Renal pelvis (tissue), 12 donors: ENCODE measurements around the gene GDAP1L1. TPM values are rescaled to one million over a fixed set of nuclear protein-coding genes. Genes with fewer than 3 reads are reported as not detected.

Experiments used
- DNase-seq: peaks from one replicate; pipeline ENCODE4 v3.0.0-alpha.2; 2013
- long read RNA-seq, 16 experiments: transcript quantifications; one replicate each; lab custom pipeline, GENCODE V29; 2026
- polyA plus RNA-seq, 3 donors: library from polyadenylated mRNA; unstranded; fragments of 120-200 nt; gene quantifications; one replicate each; pipeline ENCODE4 v1.2.1, GENCODE V29; 2013; ENCODE audit not compliant: insufficient read length in 3 of 3

Gene GDAP1L1
- under 1 TPM; 0.21 to 0.43 (median 0.23) TPM for polyA plus RNA-seq
- long read RNA-seq, donor 1, result 0 reads
- long read RNA-seq, donor 2, partial matches to known transcripts, result 0 of 1 reads
- long read RNA-seq, donor 2, other reads (novel, unspliced or antisense), result 0 of 1 reads
- long read RNA-seq, donor 3, result 0 reads
- long read RNA-seq, donor 4, result 0 reads
- long read RNA-seq, donor 5, result 0 reads
- long read RNA-seq, donor 6, result 0 reads
- long read RNA-seq, donor 7, result 0 reads
- long read RNA-seq, donor 8, result 0 reads
- long read RNA-seq, donor 9, partial matches to known transcripts, result 0 of 1 reads
- long read RNA-seq, donor 9, other reads (novel, unspliced or antisense), result 0 of 1 reads
- long read RNA-seq, donor 10, result 0 reads
- long read RNA-seq, donor 11, result 0 reads
- long read RNA-seq, donor 12, result 0 reads
- long read RNA-seq, donor 13, result 0 reads
- long read RNA-seq, donor 14, result 0 reads
- long read RNA-seq, donor 15, partial matches to known transcripts, result 0 of 1 reads
- long read RNA-seq, donor 15, other reads (novel, unspliced or antisense), result 0 of 1 reads
- long read RNA-seq, donor 16, result 0 reads

GRCh38 chr20:44247131-44247571 is at the start of gene GDAP1L1:
Gene GDAP1L1, plus strand, starts transcription at chr20:44247308. Its CDS starts 27 bp downstream, at chr20:44247335.
- DNase-seq, result peak; percentile 10

GRCh38 chr20:44198872-44199271 is 48.2 kb upstream of the GDAP1L1 start:
- no peak for DNase-seq

- DNase-seq, result no peak
Measured at GRCh38 chr20:44199877-44200276, 47.2 kb upstream of the GDAP1L1 start.

- DNase-seq, result no peak
Measured at GRCh38 chr20:44200371-44200770, 46.7 kb upstream of the GDAP1L1 start.

GRCh38 chr20:44200983-44201382 is 46.1 kb upstream of the GDAP1L1 start:
- DNase-seq, result no peak

- DNase-seq, result no peak
Measured at GRCh38 chr20:44203161-44203560, 43.9 kb upstream of the GDAP1L1 start.

- DNase-seq, result no peak
Measured at GRCh38 chr20:44204156-44204831, 42.8 kb upstream of the GDAP1L1 start.

GRCh38 chr20:44204832-44205215 is 42.3 kb upstream of the GDAP1L1 start:
- DNase-seq, result no peak

- no peak for DNase-seq
Measured at GRCh38 chr20:44206132-44206531, 41.0 kb upstream of the GDAP1L1 start.

- DNase-seq, result no peak
Measured at GRCh38 chr20:44207126-44207723, 39.9 kb upstream of the GDAP1L1 start.

- DNase-seq, result no peak
Measured at GRCh38 chr20:44208165-44208564, 38.9 kb upstream of the GDAP1L1 start.

GRCh38 chr20:44208770-44209169 is 38.3 kb upstream of the GDAP1L1 start:
- DNase-seq, result no peak

GRCh38 chr20:44209686-44210405 is 37.3 kb upstream of the GDAP1L1 start:
- peak; percentile 43 for DNase-seq

- peak; percentile 96 for DNase-seq
Measured at GRCh38 chr20:44210406-44211176, 36.5 kb upstream of the GDAP1L1 start, which contains the start of gene OSER1. Gene OSER1, minus strand, starts transcription at chr20:44210771. Its CDS starts 3,814 bp downstream, at chr20:44206957.

- no peak for DNase-seq
Measured at GRCh38 chr20:44211177-44212039, 35.7 kb upstream of the GDAP1L1 start.

GRCh38 chr20:44212792-44213191 is 34.3 kb upstream of the GDAP1L1 start:
- no peak for DNase-seq

GRCh38 chr20:44215125-44215524 is 32.0 kb upstream of the GDAP1L1 start:
- peak; percentile 65 for DNase-seq

GRCh38 chr20:44217342-44218092 is 29.6 kb upstream of the GDAP1L1 start:
- DNase-seq, result no peak

- DNase-seq, result no peak
Measured at GRCh38 chr20:44218446-44218845, 28.7 kb upstream of the GDAP1L1 start.
